Skeletal muscle cell (primary cell): ENCODE measurements around the gene RRBP1.
A peak's percentile ranks its signal among the peaks of the same experiment; 100 is the strongest.

Experiments
- DNase-seq: peaks from one replicate; pipeline ENCODE4 v3.0.0-alpha.2; 2010; ENCODE audit warnings: low read depth
- H3K4me3 ChIP-seq: 2 replicates; pipeline ENCODE4 v1.5.1; 2011; ENCODE audit warnings: low read depth, mild to moderate bottlenecking, control low read depth, low read length, moderate library complexity

The RRBP1 gene

DNA sequence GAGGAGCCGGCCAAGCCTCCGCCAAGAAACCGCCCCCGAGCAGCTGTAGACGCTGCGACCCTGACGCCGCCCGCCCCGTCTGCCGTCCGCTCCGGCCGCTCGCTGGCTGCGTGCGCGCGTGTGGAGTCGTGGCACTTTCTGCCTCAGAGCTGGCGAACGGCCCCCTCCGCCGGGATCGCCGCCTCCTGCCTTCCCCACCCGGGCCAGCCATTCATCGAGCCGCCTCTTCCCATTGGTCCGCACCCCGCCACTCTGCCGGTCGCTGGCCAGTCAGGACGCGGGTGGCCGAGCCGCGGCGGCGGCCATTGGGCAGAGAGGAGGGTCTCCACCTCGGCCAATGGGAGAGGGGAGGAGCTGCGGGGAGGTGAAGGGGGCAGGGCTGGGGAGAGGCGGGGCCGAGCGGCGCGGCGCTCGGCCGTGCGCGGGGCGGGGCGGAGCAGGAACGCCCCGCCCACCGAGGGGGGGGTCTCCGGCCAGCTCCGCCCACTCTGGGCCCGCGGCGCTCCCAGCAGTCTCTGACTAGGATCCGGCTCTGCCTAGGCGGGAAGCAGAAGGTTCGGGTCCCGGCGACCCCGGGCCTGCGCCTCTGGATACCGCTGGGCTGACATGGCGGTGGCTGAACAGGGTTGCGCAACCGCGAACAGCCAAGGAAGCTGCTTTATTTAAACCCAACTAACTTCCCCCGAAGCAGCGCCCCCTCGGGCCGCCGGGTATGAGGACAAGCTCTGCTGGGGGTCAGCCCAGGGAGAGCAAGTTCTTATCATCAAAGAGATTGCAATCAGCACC lies at the start of gene RRBP1:
RRBP1 (minus strand) TSS at position 140 of the 786 bp plus-strand sequence. CDS start 21,735 bp downstream, outside the sequence.
- peak within 1 kb of the TSS; percentile 81 for H3K4me3 ChIP-seq
- DNase-seq = peak; percentile 95

DNA sequence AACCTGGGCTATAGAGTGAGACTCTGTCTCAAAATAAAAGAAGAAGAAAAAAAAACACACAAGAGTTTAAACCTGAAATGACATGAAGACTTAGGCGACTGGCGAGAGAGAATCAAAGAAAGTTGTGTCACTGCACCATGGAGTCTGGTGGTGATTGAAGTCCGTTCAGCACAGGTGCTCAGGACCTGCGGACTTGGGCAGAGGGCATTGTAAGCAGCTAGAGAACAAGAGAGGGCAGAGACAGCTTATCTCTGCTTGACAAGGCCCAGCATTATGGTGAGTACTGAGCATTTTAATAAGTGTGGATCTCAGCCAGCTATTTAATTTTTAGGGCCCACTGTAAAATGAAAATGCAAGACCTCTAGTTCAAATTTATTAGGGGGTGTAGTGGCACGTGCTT lies 49.2 kb upstream of the RRBP1 start:
- DNase-seq = no peak
- H3K4me3 ChIP-seq = no peak overlapping the region

DNA sequence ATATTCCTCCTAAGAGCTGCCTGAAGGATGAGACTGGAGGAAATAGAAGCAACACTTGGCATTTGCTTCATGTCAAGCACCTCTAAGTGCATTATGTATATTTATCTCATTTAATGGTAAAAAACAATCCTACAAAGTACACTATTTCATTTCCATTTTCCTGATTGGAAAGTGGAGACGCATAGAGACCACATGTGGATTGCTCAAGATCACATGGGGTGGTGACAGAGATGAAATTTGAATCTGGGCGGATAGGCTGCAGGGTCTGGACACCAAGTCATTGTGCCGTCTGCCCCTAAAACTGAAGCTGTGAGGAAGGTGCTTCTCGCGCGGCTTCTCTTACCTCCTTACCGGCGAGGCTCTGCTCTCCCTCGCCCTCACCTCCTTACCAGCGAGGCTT lies 48.0 kb upstream of the RRBP1 start:
- H3K4me3 ChIP-seq = no peak overlapping the region
- DNase-seq = no peak

GRCh38 chr20:17728074-17728473 lies 46.0 kb upstream of the RRBP1 start:
- no peak overlapping the region for H3K4me3 ChIP-seq
- DNase-seq = no peak

DNA sequence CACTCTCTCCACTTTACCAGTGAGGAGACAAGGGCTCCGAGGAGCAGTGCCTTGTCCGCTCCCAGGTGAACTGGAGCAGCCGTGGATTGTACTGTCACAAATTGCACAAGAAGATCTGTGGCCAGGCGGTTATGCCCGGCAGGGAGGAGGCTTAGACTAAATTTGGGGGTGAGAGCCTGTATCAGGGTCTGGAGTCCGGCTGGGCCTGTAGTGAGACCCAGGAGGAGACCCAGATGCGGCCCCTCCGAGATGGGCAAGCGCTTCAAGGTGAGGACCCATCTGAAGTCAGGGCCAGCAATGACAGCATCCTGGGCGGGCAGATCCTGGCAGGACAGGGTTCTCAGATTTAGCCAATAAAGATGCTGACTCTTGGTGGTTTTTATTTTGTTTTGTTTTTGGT lies 45.3 kb upstream of the RRBP1 start:
- no peak overlapping the region for H3K4me3 ChIP-seq
- DNase-seq = no peak

GRCh38 chr20:17726902-17727301 lies 44.9 kb upstream of the RRBP1 start:
- no peak overlapping the region for H3K4me3 ChIP-seq
- no peak for DNase-seq

GRCh38 chr20:17725094-17725835 lies 43.2 kb upstream of the RRBP1 start:
- no peak for DNase-seq
- H3K4me3 ChIP-seq = no peak overlapping the region

DNA sequence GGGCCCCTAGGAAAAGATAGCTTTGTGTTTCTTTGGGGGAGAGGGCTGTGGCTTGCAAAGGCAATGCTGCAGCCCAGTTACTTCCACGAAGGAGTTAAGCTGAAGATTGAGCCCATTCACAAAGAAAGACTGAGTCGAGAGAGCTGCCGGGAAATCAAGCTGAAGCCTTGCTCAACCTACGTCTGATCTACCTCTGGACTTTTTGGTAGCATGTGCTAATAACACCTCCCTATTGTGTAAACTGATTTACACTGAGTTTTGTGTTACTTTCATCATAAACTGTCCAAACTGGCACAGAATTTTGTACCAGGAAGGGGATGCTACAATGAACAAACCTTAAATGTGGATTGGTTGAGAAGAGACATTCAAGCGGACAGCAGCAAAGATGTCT lies 41.3 kb upstream of the RRBP1 start:
- DNase-seq = no peak
- H3K4me3 ChIP-seq = no peak overlapping the region

DNA sequence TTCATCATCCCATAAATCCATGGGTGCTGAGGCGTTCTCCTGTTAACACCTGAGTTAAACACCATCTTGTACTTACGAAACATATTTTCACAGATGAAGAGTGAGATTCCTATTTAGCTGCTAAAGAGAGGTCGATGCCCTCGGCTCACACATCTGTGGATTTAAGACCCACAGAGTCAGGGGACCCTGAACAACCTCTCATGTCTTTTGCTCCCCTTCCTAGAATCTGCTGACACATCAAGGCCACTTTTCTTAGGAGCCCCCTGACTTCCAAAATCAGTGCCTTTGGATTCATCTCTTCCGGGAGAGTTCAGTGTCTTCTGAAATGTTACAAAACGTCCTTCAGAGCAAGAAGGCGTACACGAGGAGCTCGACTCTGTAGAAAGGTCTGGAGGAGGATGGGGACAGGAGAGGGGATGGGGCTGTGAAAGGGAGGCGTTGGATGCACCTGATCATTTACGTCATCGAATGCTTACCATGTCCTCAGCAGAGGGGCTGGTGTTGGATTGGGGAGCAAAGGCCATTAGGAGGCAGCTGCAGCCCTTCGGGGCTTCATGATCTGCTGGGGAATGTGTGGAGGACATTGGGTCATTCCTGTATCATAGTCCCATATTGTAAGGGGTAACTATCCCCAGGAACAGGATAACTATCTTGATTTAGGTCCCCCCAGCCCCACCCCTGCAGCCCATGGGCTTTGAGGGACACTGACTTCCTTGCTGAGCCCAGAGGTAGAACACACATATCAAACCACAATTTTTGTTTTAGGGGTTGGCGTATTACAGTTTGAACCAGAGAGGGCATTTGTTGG lies 40.7 kb upstream of the RRBP1 start:
- no peak for DNase-seq
- no peak overlapping the region for H3K4me3 ChIP-seq

GRCh38 chr20:17721802-17722486 lies 39.9 kb upstream of the RRBP1 start:
- no peak for DNase-seq
- H3K4me3 ChIP-seq = no peak overlapping the region

DNA sequence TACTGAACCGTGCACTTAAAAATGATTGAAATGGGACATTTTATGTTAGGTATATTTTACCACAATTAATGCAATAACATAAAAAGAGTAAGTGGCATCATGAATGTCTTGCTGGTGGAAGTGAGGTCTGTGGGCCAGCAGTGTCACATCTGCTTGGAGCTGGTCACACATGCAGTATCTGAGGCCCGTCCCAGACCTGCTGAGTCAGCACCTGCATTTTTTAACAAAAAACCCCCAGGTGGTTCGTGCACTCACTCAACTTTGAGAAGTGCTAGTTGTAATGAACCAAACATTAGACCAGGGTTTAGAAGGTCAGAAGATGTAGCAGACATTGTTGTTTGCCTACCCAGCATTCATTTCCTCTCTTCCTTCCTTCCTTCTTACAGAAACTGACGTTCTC lies 38.7 kb upstream of the RRBP1 start:
- H3K4me3 ChIP-seq = no peak overlapping the region
- no peak for DNase-seq

DNA sequence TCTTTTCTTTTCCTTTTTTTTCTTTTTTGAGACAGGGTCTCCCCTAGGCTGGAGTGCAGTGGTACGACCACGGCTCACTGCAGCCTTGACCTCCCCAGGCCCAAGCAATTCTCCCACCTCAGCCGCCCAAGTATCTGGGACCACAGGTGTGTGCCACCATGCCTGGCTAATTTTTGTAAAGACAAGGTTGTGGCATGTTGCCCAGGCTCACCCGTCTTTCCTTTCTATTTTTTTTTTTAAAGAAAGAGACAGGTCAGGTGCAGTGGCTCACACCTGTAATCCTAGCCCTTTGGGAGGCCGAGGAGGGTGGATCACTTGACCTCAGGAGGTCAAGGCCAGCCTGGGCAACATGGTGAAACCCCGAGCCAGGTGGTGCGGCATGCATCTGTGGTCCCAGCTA lies 34.3 kb upstream of the RRBP1 start:
- DNase-seq = no peak
- H3K4me3 ChIP-seq = no peak overlapping the region

DNA sequence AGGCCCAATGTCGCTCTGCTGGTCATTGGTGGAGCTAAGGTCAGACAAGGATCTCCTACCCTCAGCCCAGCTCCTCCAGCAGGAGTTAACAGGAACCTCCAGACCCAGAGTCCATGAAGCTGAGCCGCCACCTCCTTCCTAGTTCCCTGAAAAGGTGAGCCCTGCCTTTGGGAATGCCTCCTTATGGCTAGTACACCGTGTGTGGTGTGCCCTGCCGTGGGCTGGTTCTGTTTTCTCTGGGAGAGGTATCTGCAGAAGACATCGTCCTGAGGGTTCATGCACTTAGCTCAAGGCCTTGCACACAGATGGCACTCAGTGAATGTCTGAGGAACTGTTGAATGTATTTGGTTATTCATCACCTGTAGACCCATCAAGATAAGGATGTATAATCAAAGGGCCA lies 33.0 kb upstream of the RRBP1 start:
- no peak for DNase-seq

GRCh38 chr20:17714597-17714996 lies 32.6 kb upstream of the RRBP1 start:
- H3K4me3 ChIP-seq = no peak overlapping the region
- DNase-seq = no peak

More for the DNA sequence above, 33.0 kb upstream of the RRBP1 start:
- H3K4me3 ChIP-seq = no peak overlapping the region

DNA sequence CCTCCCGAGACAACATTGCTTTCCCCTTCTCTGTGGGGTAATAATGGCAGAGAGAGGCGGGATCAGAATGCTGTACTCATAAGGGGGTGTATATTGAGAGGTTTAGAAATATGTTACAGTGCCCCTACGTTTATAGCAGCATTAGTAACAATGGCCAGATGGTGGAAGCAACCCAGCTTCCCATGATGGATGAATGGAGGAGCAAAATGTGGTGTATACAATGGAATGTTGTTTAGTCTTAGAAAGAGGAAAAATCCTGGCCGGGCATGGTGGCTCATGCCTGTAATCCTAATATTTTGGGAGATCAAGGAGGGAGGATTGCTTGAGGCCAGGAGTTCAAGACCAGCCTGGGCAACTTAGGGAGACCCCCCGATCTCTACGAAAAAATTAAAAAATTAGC lies 30.7 kb upstream of the RRBP1 start:
- no peak overlapping the region for H3K4me3 ChIP-seq
- no peak for DNase-seq

DNA sequence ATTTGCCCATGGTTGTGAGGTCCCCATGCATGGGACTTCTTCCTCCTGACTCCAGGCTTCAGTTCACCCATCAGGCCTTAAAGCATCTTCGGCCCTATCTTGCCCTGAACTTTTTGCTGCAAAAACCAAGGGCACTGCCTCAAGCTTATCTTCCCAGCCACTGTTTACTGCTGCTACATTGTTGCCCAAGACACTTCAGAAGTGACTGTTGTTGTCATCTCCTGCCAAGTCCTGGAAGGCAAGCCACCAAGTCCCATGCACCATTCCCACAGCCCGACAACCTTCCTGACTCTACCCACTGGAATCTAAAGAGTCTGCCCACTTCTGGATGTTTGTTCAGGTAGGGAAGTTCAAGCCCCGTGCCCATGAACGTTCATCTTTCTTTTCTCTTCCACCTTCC lies 30.2 kb upstream of the RRBP1 start:
- no peak overlapping the region for H3K4me3 ChIP-seq
- DNase-seq = no peak

- DNase-seq = no peak
- H3K4me3 ChIP-seq = no peak overlapping the region
Observed at GRCh38 chr20:17711267-17711627, 29.2 kb upstream of the RRBP1 start.

DNA sequence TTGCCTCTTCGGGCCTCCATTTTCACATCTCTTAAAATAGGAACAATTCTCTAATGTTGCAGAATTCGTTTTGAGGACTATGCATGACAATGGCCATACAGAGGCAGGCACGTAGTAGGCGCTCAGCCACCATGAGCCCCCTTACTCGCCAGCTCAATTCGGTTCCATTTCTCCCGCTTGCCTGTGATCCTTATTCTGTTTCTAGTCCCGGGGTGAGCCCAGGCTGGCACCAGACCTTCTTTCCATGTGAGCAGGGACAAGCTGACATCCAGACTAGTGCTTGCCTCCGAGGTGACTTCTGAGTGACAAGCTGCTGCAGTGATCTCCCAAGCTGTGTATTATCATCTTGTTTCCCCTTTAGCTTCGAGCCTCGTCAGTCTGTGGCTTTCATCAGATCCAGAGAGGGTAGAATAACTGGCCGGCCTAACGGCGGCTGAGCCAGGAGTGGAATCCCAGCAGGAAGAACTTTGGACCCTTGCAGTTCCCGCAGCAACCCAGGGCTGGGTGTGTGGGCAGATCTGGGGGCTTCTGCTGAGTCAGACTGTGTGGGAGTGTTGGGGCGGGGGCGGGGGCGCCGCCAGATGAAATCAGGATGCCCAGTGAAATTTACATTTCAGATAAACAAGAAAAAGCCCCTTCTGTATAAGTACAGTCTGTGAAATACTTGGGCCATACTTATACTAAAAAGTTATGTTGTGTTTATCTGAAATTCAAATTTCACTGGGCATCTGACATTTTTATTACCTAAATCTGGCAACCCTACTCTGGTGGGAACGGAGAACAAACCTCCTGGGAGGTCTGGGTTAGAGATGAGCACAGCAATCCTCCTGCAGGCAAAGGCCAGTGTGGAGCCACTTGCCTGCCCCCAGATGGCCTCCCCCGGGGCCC lies 28.6 kb upstream of the RRBP1 start:
- H3K4me3 ChIP-seq = no peak overlapping the region
- DNase-seq = peak; percentile 23
